ENCODE results near the gene GRIN1.
"Not testable (repeated sequence)": the region's sequence is repeated elsewhere in the genome, so short reads cannot be mapped to it uniquely, and the experiment has no call there.

Gene GRIN1

GRCh38 chr9:137134191-137134590 is 4.8 kb upstream of the GRIN1 start:
- H3K36me3 ChIP-seq, result no peaks in the 10 kb centered on the region
- no peak overlapping the region for H3K27ac ChIP-seq
- no peak for DNase-seq
- peaks cover 0 to 20% (median 14%) of the 10 kb centered on the region in 4 donors for H3K4me1 ChIP-seq
- H3K27me3 ChIP-seq, result peaks cover 0 to 80% of the 10 kb centered on the region in 2 donors
- intact Hi-C loops (cut with DNase I; ENCODE audit: low total_unique reads), result no loop called here
- peaks cover 0 to 9% (median 8%) of the 10 kb centered on the region in 3 donors for H3K9me3 ChIP-seq
- TF ChIP-seq, protein P1, sequence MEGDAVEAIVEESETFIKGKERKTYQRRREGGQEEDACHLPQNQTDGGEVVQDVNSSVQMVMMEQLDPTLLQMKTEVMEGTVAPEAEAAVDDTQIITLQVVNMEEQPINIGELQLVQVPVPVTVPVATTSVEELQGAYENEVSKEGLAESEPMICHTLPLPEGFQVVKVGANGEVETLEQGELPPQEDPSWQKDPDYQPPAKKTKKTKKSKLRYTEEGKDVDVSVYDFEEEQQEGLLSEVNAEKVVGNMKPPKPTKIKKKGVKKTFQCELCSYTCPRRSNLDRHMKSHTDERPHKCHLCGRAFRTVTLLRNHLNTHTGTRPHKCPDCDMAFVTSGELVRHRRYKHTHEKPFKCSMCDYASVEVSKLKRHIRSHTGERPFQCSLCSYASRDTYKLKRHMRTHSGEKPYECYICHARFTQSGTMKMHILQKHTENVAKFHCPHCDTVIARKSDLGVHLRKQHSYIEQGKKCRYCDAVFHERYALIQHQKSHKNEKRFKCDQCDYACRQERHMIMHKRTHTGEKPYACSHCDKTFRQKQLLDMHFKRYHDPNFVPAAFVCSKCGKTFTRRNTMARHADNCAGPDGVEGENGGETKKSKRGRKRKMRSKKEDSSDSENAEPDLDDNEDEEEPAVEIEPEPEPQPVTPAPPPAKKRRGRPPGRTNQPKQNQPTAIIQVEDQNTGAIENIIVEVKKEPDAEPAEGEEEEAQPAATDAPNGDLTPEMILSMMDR (IDR thresholded peaks at IDR 0.05), result no peak
- H3K4me3 ChIP-seq, result no peak overlapping the region

GRCh38 chr9:137135154-137135553 is 3.8 kb upstream of the GRIN1 start:
- Histone ChIP-seq H3K27me3 (peaks cover 0 to 80% of the 10 kb centered on the region in 2 donors), H3K4me1 (peaks cover 0 to 13% (median 6%) of the 10 kb centered on the region in 4 donors)
- H3K9me3 ChIP-seq; H3K36me3 ChIP-seq; H3K27ac ChIP-seq; intact Hi-C loops (cut with DNase I; ENCODE audit: low total_unique reads); DNase-seq; H3K4me3 ChIP-seq: not testable (repeated sequence)

DNA sequence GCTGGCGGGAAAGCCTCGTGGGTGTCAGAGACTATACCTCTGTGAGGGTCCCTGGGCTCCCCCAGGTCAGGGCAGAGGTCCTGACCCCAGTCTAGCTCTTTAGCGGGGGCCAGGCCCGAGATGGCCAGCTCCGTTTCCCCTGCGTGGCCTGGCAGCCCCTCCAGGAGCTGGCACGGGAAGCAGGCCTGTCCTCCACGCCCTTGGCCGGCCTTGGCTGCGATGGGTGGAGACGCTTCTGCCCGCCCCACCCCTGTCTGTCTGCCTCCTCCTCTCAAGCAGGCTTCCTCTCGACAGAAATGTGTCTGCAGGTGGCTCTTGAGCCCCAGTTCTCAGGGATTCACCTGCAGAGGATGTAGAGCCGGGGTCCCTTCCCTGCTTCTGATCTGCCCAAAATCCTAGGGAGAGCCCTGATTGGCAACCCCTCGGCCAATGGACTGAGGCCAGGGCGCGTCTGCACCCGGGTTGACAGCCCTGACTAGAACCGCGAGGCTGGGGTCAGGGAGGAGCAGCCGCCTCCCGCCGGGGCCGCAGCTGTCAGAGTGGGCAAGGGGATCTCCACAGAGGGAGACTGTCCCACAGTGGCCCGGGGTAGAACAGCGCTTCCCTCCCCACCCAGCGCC is 2.6 kb upstream of the GRIN1 start:
- TF ChIP-seq, protein P1 (IDR thresholded peaks at IDR 0.05), result no peak
- no peak overlapping the region for H3K27ac ChIP-seq
- no peaks in the 10 kb centered on the region for H3K9me3 ChIP-seq
- no peaks in the 10 kb centered on the region for H3K36me3 ChIP-seq
- H3K27me3 ChIP-seq, result peaks cover 0 to 82% of the 10 kb centered on the region in 2 donors
- no peak for DNase-seq
- peaks cover 0 to 9% (median 5%) of the 10 kb centered on the region in 4 donors for H3K4me1 ChIP-seq
- no peak overlapping the region for H3K4me3 ChIP-seq
- intact Hi-C loops (cut with DNase I; ENCODE audit: low total_unique reads), result no loop called here

GRCh38 chr9:137136881-137137607 is 1.9 kb upstream of the GRIN1 start:
- H3K4me1 ChIP-seq, result peaks cover 0 to 9% (median 5%) of the 10 kb centered on the region in 4 donors
- H3K27ac ChIP-seq, result no peak overlapping the region
- no peak overlapping the region for H3K4me3 ChIP-seq
- TF ChIP-seq, protein P1 (IDR thresholded peaks at IDR 0.05), result no peak
- H3K9me3 ChIP-seq, result no peaks in the 10 kb centered on the region
- no peak for DNase-seq
- H3K27me3 ChIP-seq, result peaks cover 0 to 87% of the 10 kb centered on the region in 2 donors
- intact Hi-C loops (cut with DNase I; ENCODE audit: low total_unique reads), result no loop called here
- no peaks in the 10 kb centered on the region for H3K36me3 ChIP-seq

DNA sequence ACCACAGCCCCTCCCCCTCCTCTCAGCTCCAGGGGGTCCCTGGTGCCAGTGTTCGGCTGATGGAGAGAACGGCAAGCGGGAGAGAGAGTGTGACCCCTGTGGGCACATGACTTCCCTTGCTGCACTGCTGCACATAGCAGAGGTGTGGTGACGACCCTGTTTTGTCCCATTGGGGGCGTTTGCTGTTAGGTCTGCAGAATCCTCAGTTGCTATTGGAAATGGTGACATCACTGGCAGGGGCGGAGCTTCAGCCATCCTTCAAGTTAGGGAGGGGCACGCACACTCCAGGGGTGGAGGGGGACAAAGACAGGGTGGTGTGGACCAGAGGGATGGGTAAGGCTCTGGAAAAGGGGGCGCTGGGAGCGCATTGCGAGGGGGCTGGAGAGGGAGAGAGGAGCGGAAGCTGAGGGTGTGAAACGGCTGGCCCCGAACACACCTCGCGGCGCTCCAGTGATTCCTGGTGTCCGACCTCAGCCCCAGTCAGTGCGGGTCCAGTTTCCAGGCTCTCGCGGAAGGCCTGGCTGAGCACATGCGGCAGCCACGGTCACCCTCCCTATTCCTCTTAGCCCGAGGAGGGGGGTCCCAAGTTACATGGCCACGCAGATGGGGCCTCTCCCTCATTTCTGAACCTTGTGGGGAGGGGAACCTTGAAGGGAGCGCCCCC is 764 bp upstream of the GRIN1 start:
- Histone ChIP-seq H3K36me3 (no peaks in the 10 kb centered on the region), H3K4me1 (peaks cover 0 to 9% (median 5%) of the 10 kb centered on the region in 4 donors), H3K27ac (no peak overlapping the region), H3K9me3 (no peaks in the 10 kb centered on the region), H3K27me3 (peaks cover 0 to 93% of the 10 kb centered on the region in 2 donors), H3K4me3 (no peak overlapping the region)
- DNase-seq, result no peak
- TF ChIP-seq, protein P1 (IDR thresholded peaks at IDR 0.05), result no peak
- intact Hi-C loops (cut with DNase I; ENCODE audit: low total_unique reads), result no loop called here

Data from tibial artery (tissue), 4 donors.